Effector memory CD8-positive, alpha-beta T cell (primary cell): ENCODE data around the gene ANXA7.
"Not testable (repeated sequence)": the region's sequence is repeated elsewhere in the genome, so short reads cannot be mapped to it uniquely, and the experiment has no call there.

Source experiments
- ATAC-seq: fragments of 150-1000 bp; cut with Tn5 transposase; replicated peaks from 2 replicates; pipeline ENCODE4 v1.10.0; 2021; ENCODE audit warnings: mild to moderate bottlenecking, moderate library complexity
- DNase-seq, 3 experiments: peaks; one replicate each; pipeline ENCODE4 v3.0.0; 2021
- H3K27ac Mint-ChIP-seq, 2 donors: one replicate each; pipeline ENCODE4 v1.8.0; 2022; ENCODE audit warnings: mild to moderate bottlenecking in 2 of 2, mixed read lengths in 2 of 2, moderate library complexity in 2 of 2
- H3K27me3 Mint-ChIP-seq, 2 donors: one replicate each; pipeline ENCODE4 v1.8.0; 2022; ENCODE audit warnings: mixed read lengths in 2 of 2
- H3K36me3 Mint-ChIP-seq: one replicate; pipeline ENCODE4 v1.8.0; 2022; ENCODE audit warnings: mild to moderate bottlenecking, moderate library complexity, mixed read lengths; ENCODE audit not compliant: insufficient read depth
- H3K4me1 Mint-ChIP-seq, 2 donors: one replicate each; pipeline ENCODE4 v1.8.0; 2022; ENCODE audit warnings: low read depth in 2 of 2, mixed read lengths in 2 of 2
- H3K4me3 Mint-ChIP-seq, 2 donors: one replicate each; pipeline ENCODE4 v1.8.0; 2022; ENCODE audit warnings: mild to moderate bottlenecking in 2 of 2, mixed read lengths in 2 of 2, moderate library complexity in 2 of 2
- H3K9me3 Mint-ChIP-seq, 2 donors: one replicate each; pipeline ENCODE4 v1.8.0; 2022; ENCODE audit warnings: mixed read lengths in 2 of 2

Gene ANXA7

GRCh38 chr10:73357166-73357565 is 56.7 kb downstream of the ANXA7 start:
- ATAC-seq: no peak
- Mint-ChIP-seq H3K27ac (peak overlapping the region in 1 of 2 donors; percentile 49), H3K36me3 (peaks cover 7% of the 10 kb centered on the region), H3K9me3 (no peaks in the 10 kb centered on the region), H3K27me3 (peaks cover 0 to 8% of the 10 kb centered on the region in 2 donors), H3K4me1 (peaks cover 10 to 11% of the 10 kb centered on the region in 2 donors), H3K4me3 (peak overlapping the region; percentile 7 to 98)
- no peak for DNase-seq

GRCh38 chr10:73344269-73344668 is 69.6 kb downstream of the ANXA7 start:
- ATAC-seq (no peak), DNase-seq (no peak)
- H3K27ac Mint-ChIP-seq: no peak overlapping the region
- no peaks in the 10 kb centered on the region for H3K9me3 Mint-ChIP-seq
- H3K4me3 Mint-ChIP-seq: no peak overlapping the region
- H3K27me3 Mint-ChIP-seq: no peaks in the 10 kb centered on the region
- no peaks in the 10 kb centered on the region for H3K36me3 Mint-ChIP-seq
- H3K4me1 Mint-ChIP-seq: no peaks in the 10 kb centered on the region

- no peak overlapping the region for H3K4me3 Mint-ChIP-seq
- H3K27ac Mint-ChIP-seq: no peak overlapping the region
- no peak for ATAC-seq
These were observed 73.7 kb downstream of the ANXA7 start for GRCh38 chr10:73340121-73340520.

GRCh38 chr10:73339436-73339835 is 74.4 kb downstream of the ANXA7 start:
- Mint-ChIP-seq H3K4me1 (no peaks in the 10 kb centered on the region), H3K36me3 (no peaks in the 10 kb centered on the region), H3K27ac (no peak overlapping the region), H3K27me3 (no peaks in the 10 kb centered on the region), H3K9me3 (no peaks in the 10 kb centered on the region), H3K4me3 (no peak overlapping the region)
- ATAC-seq (no peak), DNase-seq (no peak)

More at GRCh38 chr10:73340121-73340520, 73.7 kb downstream of the ANXA7 start:
- H3K4me1 Mint-ChIP-seq: no peaks in the 10 kb centered on the region
- DNase-seq: no peak
- H3K9me3 Mint-ChIP-seq: no peaks in the 10 kb centered on the region
- no peaks in the 10 kb centered on the region for H3K36me3 Mint-ChIP-seq
- no peaks in the 10 kb centered on the region for H3K27me3 Mint-ChIP-seq

DNA sequence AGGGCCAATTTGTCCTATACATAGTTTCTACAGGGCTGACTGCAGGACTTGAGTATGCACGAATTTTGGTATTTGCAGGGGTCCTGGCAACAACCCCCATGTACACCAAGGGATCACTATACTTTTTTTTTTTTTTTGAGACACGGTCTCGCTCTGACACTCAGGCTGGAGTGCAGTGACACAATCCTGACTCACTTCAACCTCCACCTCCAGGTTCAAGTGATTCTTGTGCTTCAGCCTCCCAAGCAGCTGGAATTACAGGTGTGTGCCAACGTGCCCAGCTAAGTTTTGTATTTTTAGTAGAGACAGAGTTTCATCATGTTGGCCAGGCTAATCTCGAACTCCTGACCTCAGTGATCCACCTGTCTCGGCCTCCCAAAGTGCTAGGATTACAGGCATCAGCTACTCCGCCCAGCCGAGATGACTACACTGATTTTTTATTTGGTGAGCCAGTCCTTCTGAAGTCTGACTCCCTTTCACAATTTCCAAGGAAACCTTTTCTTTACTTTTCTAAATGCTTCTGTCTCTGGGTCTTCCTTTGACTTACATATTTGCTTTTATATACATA is 75.0 kb downstream of the ANXA7 start:
- Mint-ChIP-seq H3K9me3 (no peaks in the 10 kb centered on the region), H3K27ac (no peak overlapping the region), H3K4me3 (no peak overlapping the region), H3K4me1 (no peaks in the 10 kb centered on the region), H3K36me3 (no peaks in the 10 kb centered on the region), H3K27me3 (no peaks in the 10 kb centered on the region)
- no peak for ATAC-seq
- DNase-seq: no peak

- Mint-ChIP-seq H3K4me1 (no peaks in the 10 kb centered on the region), H3K9me3 (no peaks in the 10 kb centered on the region), H3K27ac (no peak overlapping the region), H3K27me3 (no peaks in the 10 kb centered on the region), H3K36me3 (no peaks in the 10 kb centered on the region), H3K4me3 (no peak overlapping the region)
- no peak for ATAC-seq
- DNase-seq: no peak
These were observed 80.7 kb downstream of the ANXA7 start for GRCh38 chr10:73333202-73333601.

- ATAC-seq: no peak
- DNase-seq: no peak
- Mint-ChIP-seq H3K9me3 (no peaks in the 10 kb centered on the region), H3K27ac (no peak overlapping the region), H3K4me1 (no peaks in the 10 kb centered on the region), H3K4me3 (no peak overlapping the region), H3K27me3 (no peaks in the 10 kb centered on the region), H3K36me3 (no peaks in the 10 kb centered on the region)
These were observed 81.5 kb downstream of the ANXA7 start for GRCh38 chr10:73332379-73332778.

GRCh38 chr10:73328523-73328922 is 85.3 kb downstream of the ANXA7 start:
- H3K4me1 Mint-ChIP-seq, H3K27me3 Mint-ChIP-seq, H3K9me3 Mint-ChIP-seq, H3K36me3 Mint-ChIP-seq, H3K27ac Mint-ChIP-seq, DNase-seq, H3K4me3 Mint-ChIP-seq, ATAC-seq: not testable (repeated sequence)

GRCh38 chr10:73325290-73325689 is 88.6 kb downstream of the ANXA7 start:
- not testable (repeated sequence) for H3K27ac Mint-ChIP-seq, H3K4me1 Mint-ChIP-seq, ATAC-seq, H3K4me3 Mint-ChIP-seq, H3K9me3 Mint-ChIP-seq, H3K27me3 Mint-ChIP-seq, H3K36me3 Mint-ChIP-seq, DNase-seq
